Colon (tissue), 2 donors: ENCODE data around the gene MEPCE.

Experiments
- FAIRE-seq: peaks from 2 replicates; lab custom pipeline; 2012; peaks lifted over from hg19 to GRCh38; lab: Jason Lieb, UNC
- donor health status: control.
- donor health status: control.

MEPCE gene

DNA sequence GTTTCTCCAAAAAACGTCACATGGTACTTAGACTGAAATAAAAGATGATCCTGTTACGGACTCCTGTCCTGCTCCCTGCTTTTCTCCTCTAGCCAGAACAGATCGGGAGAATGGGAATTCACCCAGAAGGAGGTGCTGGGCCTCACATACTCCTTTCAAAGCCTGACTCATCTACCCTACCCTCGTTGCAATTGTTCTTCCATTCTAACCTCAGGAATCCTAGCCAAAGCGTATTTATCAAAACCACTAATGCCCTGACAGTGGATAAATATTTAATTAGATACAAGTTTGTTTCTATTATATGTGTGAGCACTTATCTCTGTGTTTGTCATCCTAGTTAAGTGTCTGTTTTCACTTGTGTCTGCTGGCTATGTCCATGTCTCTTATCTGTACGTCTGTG is 22.9 kb upstream of the MEPCE start:
- FAIRE-seq, result no peak

- FAIRE-seq, result no peak
These were observed 22.1 kb upstream of the MEPCE start for GRCh38 chr7:100407285-100408180.

GRCh38 chr7:100411101-100411500 is 18.5 kb upstream of the MEPCE start:
- no peak for FAIRE-seq

- no peak for FAIRE-seq
These were observed 16.3 kb upstream of the MEPCE start for GRCh38 chr7:100413346-100413745.

DNA sequence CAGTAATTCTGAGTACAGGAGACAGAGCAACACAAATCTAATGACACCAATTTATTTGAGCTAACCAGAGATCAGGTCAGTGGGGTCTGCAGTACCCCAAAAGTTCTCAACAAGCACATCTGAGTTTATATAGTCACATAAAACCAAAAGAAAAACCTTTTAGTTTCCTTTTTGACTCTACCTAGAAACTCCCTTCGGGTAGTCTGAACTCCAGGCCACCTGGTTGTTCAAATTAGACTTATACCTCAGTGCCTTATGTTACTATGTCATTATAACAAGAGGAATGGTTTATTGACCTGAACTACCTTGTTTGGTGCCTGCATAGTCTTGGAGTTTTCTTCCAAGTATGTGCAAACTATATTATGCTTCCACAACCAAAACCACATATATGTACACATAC is 15.7 kb upstream of the MEPCE start:
- FAIRE-seq, result no peak

DNA sequence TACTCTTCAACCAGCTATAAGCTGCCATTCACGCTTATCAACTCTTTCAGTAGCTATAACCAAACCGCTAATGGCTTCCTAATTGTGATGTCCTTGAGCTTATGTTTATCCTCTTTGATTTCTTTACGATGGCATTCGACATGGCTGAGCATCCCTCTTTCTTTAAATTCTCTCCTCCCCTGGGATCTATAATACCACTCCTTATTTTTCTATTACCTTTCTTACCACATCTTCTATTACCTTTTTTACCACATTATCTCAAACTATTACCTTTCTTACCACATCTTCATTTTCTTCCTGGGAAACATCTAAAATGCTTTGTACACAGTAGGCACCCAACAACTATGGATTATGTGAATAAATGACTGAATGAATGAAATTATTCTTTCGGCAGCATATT is 14.2 kb upstream of the MEPCE start:
- no peak for FAIRE-seq

GRCh38 chr7:100418930-100419659 is 10.5 kb upstream of the MEPCE start:
- FAIRE-seq, result no peak

DNA sequence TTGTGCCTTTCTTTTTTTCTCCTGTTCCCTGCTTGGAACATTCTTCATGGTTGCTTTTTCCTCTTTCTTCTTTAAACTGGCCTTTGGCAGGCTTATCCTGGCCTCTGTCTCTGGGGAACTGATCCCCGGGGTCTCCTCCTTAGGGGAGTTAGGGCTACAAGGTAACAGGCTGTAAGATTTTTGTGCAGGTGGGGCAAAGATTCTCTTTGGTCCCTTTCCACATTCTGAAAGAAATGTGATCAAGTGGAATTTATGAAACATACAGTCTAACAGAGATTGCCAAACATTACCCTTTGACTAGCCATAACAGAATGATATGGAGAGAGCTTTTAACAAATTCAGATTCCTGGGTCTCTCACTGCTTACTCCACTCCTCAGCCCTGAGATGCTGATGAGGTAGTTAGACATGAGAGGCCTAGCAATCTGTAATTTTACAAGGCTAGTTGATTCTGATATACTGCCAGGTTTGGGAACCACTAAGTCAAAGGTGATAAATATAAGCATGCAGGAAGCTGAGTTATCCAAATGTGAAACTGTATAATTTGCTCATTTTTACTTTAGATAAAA is 9.9 kb upstream of the MEPCE start:
- no peak for FAIRE-seq

- FAIRE-seq, result no peak
These were observed 6.3 kb upstream of the MEPCE start for GRCh38 chr7:100423315-100423714.

DNA sequence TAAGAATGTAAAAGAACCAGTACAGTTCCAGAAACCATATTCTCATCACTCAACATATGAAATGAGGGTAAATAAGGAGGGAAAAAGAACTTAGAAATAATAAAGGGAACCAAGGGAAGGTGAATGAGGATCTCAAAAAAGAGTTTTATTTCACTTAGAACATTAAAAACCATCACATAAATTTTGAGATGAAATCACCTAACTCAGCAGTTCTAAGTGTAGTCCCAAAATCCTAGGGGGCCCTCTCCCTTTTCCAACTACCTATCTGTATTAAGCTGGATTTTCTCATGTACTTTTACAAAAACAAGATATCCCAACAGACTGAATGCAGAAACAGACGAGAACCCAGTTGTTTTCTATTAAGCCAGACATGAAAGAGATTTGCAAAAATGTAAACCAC is 4.3 kb upstream of the MEPCE start:
- no peak for FAIRE-seq

- no peak for FAIRE-seq
These were observed 3.1 kb upstream of the MEPCE start for GRCh38 chr7:100426516-100426915.

- FAIRE-seq, result no peak
These were observed 1.9 kb upstream of the MEPCE start for GRCh38 chr7:100427762-100428198.

DNA sequence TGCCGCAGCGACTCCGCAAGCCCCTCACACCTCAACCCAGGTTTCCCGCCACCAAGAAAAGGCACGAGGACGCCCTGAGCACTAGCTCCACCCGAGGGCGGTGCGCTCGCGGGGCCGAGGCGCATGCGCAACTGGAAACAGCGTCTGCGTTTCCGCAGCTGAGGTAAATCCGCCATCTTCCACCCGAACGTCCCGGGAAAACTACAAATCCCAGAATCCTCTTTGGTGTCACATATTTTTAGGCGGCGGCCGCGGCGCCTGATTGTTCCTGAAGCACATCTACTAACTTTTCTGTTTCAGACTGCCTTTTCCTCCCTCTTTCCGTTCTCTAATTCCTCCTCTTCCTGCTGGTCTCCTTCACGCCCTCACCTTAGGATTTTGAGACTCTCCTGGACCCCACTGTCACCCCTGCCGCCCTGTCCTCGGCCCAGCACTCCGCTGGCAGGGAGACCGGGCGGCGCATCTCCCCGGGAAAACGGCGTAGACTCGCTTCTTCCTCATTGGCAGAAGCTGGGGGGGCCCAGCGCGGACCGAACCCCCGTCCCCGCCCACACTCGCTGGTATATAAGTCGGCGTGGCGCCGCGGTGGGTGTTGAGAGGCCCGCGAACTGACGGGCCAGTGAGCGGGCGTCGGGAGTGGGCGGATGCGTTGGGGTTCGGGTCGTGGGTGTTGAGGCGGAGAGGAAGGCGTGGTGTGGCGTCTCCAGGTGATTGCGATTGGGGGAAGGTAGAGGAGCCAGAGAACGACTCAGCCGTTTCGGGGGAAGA is 1.2 kb upstream of the MEPCE start, which contains the start of gene ZCWPW1:
ZCWPW1 (minus strand) TSS at position 505 of the 768 bp plus-strand sequence. CDS start 8,054 bp downstream, outside the sequence.
- FAIRE-seq, result no peak

DNA sequence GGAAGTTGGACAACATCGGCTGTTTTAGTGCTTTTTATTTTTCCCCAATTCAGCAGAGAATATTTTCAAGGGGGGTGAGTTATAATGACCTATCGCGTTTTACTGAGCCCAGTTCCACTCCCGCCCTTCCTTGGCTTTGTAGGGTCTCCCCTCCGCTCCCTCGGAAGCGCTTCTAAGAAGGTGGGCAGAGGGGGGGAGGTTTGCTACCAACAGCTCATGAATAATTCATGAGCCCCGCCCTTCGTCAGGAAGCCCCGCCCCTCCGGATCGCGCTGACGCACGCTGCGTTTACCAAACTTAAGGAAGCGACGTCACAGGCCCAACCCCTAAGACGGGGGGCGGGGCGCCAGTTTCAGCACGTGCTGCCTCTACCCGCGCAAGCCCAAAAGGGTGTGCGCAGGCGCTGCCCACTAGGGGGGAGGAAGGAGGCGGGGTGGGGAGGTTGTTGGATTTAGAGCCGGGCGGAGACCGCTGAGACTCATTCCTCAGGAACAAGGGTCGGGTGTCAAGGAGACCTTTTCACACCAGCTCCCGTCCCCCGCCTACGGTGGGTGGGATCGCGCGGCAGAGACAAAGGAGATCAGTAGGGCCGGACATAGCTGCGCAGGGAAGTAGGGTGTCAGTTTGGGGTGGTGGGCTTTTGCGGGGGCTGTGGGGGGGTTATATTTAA is 529 bp upstream of the MEPCE start:
- FAIRE-seq, result peak; percentile 60

- FAIRE-seq, result no peak
These were observed 1.1 kb downstream of the MEPCE start for GRCh38 chr7:100430493-100431285.

DNA sequence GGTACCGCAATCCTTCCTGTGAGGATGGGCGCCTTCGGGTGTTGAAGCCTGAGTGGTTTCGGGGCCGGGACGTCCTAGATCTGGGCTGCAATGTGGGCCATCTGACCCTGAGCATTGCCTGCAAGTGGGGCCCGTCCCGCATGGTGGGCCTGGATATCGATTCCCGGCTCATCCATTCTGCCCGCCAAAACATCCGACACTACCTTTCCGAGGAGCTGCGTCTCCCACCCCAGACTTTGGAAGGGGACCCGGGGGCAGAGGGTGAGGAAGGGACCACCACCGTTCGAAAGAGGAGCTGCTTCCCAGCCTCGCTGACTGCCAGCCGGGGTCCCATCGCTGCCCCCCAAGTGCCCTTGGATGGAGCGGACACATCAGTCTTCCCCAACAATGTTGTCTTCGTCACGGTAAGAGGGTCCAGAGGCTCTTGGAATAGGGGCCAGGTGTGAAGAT is 1.7 kb downstream of the MEPCE start:
- no peak for FAIRE-seq

DNA sequence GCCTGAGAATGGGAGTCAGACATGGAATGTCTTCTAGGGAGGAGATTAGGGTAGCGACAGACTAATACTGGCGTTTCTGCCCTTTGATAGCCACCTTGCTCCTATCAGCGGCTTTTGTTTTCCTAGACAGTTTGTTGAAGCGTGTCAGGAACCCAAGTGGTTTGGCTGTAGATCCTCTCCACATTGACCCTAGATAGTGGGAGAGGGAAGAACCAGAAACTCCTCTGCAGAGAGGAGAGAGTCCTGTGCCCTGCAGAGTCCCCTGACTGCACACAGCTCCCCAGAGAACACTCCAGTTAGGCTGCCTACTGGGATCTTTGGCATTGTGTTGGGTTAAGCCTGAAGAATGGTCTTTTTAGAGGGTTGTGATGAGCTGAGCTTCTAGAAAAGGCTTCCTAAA is 2.4 kb downstream of the MEPCE start:
- FAIRE-seq, result no peak

DNA sequence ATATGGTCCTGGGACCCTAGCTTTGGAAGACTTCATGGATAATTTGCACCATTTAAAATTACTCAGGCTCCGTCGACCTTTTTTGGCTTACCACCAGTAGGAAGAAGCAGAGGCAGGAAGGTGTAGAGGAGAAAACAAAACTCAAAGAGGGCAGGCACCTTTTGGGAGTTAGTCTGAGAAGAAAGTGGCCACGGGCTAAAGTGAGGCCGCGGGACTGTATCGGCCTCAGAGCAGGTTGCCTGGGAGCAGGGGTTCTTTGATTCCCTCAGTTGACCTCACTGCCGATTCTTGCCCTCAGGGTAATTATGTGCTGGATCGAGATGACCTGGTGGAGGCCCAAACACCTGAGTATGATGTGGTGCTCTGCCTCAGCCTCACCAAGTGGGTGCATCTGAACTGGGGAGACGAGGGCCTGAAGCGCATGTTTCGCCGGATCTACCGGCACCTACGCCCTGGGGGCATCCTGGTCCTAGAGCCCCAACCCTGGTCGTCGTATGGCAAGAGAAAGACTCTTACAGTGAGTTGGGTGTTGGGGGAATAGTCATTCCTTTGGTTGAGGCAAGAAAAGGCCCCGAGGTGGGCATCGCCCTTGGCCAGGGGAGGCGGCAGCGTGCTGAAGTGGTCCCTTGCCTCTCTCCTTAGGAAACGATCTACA is 3.1 kb downstream of the MEPCE start:
- no peak for FAIRE-seq

DNA sequence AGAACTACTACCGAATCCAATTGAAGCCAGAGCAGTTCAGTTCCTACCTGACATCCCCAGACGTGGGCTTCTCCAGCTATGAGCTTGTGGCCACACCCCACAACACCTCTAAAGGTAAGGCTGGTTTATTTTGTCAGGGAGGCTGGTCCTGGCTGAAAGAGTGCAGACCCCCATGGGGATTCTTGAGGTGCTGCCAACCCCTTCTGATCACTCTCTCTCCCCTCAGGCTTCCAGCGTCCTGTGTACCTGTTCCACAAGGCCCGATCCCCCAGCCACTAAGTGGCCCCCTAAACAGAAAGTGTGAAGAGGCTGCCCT is 3.6 kb downstream of the MEPCE start:
- no peak for FAIRE-seq

- FAIRE-seq, result no peak
These were observed 4.1 kb downstream of the MEPCE start for GRCh38 chr7:100433592-100434296.
